ENCODE measurements around the gene MID2. TPM values are rescaled to one million over a fixed set of nuclear protein-coding genes. Genes with fewer than 3 reads are reported as not detected.
"Not testable (repeated sequence)": the region's sequence is repeated elsewhere in the genome, so short reads cannot be mapped to it uniquely, and the experiment has no call there.

Gene MID2
- total RNA-seq, 1 donor from 2014 or later, result 18.7 TPM

- no peak overlapping the region for H3K4me3 Mint-ChIP-seq (ENCODE audit: unreplicated experiment)
- TF ChIP-seq CTCF (IDR thresholded peaks at IDR 0.05), result no peak
- H3K4me1 Mint-ChIP-seq (ENCODE audit: low read depth), result no peaks in the 10 kb centered on the region
- no peak for DNase-seq (ENCODE audit: low spot score)
- H3K27ac Mint-ChIP-seq (ENCODE audit: unreplicated experiment), result no peak overlapping the region
- peaks cover 30% of the 10 kb centered on the region for H3K9me3 Mint-ChIP-seq (ENCODE audit: low read depth)
- peaks cover 2% of the 10 kb centered on the region for H3K36me3 Mint-ChIP-seq (ENCODE audit: low read depth)
- H3K27me3 Mint-ChIP-seq (ENCODE audit: low read depth), result peaks cover 6% of the 10 kb centered on the region
Measured at GRCh38 chrX:107804427-107804826, 21.2 kb upstream of the MID2 start.

GRCh38 chrX:107805179-107805578, 20.5 kb upstream of the MID2 start:
- Mint-ChIP-seq H3K36me3 (ENCODE audit: low read depth) (peaks cover 2% of the 10 kb centered on the region), H3K27ac (ENCODE audit: unreplicated experiment) (no peak overlapping the region), H3K27me3 (ENCODE audit: low read depth) (peaks cover 3% of the 10 kb centered on the region), H3K4me1 (ENCODE audit: low read depth) (no peaks in the 10 kb centered on the region), H3K9me3 (ENCODE audit: low read depth) (peaks cover 27% of the 10 kb centered on the region), H3K4me3 (ENCODE audit: unreplicated experiment) (no peak overlapping the region)
- no peak for DNase-seq (ENCODE audit: low spot score)
- no peak for TF ChIP-seq CTCF (IDR thresholded peaks at IDR 0.05)

- H3K27ac Mint-ChIP-seq (ENCODE audit: unreplicated experiment); H3K4me3 Mint-ChIP-seq (ENCODE audit: unreplicated experiment); H3K9me3 Mint-ChIP-seq (ENCODE audit: low read depth); H3K4me1 Mint-ChIP-seq (ENCODE audit: low read depth); H3K36me3 Mint-ChIP-seq (ENCODE audit: low read depth); DNase-seq (ENCODE audit: low spot score): not testable (repeated sequence)
- H3K27me3 Mint-ChIP-seq (ENCODE audit: low read depth), result peaks cover 21% of the 10 kb centered on the region
Measured at GRCh38 chrX:107810053-107810452, 15.6 kb upstream of the MID2 start.

GRCh38 chrX:107818900-107819521, 6.7 kb upstream of the MID2 start:
- Mint-ChIP-seq H3K4me3 (ENCODE audit: unreplicated experiment) (no peak overlapping the region), H3K27ac (ENCODE audit: unreplicated experiment) (no peak overlapping the region), H3K9me3 (ENCODE audit: low read depth) (peaks cover 3% of the 10 kb centered on the region), H3K36me3 (ENCODE audit: low read depth) (no peaks in the 10 kb centered on the region), H3K27me3 (ENCODE audit: low read depth) (peaks cover 2% of the 10 kb centered on the region), H3K4me1 (ENCODE audit: low read depth) (peaks cover 7% of the 10 kb centered on the region)
- TF ChIP-seq CTCF (IDR thresholded peaks at IDR 0.05), result no peak
- DNase-seq (ENCODE audit: low spot score), result no peak

GRCh38 chrX:107823042-107823441, 2.6 kb upstream of the MID2 start:
- no peak for DNase-seq (ENCODE audit: low spot score)
- Mint-ChIP-seq H3K27ac (ENCODE audit: unreplicated experiment) (no peak overlapping the region), H3K36me3 (ENCODE audit: low read depth) (no peaks in the 10 kb centered on the region), H3K4me1 (ENCODE audit: low read depth) (peaks cover 27% of the 10 kb centered on the region), H3K27me3 (ENCODE audit: low read depth) (no peaks in the 10 kb centered on the region), H3K9me3 (ENCODE audit: low read depth) (peaks cover 3% of the 10 kb centered on the region), H3K4me3 (ENCODE audit: unreplicated experiment) (no peak overlapping the region)
- TF ChIP-seq CTCF (IDR thresholded peaks at IDR 0.05), result no peak

GRCh38 chrX:107823456-107823855, 2.2 kb upstream of the MID2 start:
- peaks cover 3% of the 10 kb centered on the region for H3K9me3 Mint-ChIP-seq (ENCODE audit: low read depth)
- no peak for DNase-seq (ENCODE audit: low spot score)
- no peak for TF ChIP-seq CTCF (IDR thresholded peaks at IDR 0.05)
- H3K27ac Mint-ChIP-seq (ENCODE audit: unreplicated experiment), result no peak overlapping the region
- H3K4me3 Mint-ChIP-seq (ENCODE audit: unreplicated experiment), result no peak overlapping the region
- no peaks in the 10 kb centered on the region for H3K36me3 Mint-ChIP-seq (ENCODE audit: low read depth)
- H3K4me1 Mint-ChIP-seq (ENCODE audit: low read depth), result peaks cover 28% of the 10 kb centered on the region
- no peaks in the 10 kb centered on the region for H3K27me3 Mint-ChIP-seq (ENCODE audit: low read depth)
